ENCODE data around the gene RAB35.

DNA sequence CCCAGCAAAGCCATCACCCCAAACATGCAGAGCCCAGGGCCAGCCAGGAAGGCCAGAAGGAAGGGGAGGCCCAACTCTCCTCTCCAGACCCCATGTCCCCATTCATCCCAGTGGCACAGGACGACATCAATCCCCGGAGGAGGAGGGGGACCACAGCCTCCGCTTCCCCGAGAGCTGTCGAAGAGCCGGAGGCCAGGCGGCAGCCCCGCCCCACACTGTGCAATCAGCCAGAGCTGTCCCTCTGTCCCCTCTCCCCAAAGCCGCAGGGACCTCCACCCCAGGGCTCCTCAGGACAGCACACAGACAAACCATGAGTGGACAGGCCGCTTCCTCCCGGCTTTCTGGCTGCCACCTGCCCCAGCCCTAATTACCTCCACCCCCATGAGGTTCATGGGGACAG lies 16.8 kb downstream of the RAB35 start:
- TF ChIP-seq, protein P1, sequence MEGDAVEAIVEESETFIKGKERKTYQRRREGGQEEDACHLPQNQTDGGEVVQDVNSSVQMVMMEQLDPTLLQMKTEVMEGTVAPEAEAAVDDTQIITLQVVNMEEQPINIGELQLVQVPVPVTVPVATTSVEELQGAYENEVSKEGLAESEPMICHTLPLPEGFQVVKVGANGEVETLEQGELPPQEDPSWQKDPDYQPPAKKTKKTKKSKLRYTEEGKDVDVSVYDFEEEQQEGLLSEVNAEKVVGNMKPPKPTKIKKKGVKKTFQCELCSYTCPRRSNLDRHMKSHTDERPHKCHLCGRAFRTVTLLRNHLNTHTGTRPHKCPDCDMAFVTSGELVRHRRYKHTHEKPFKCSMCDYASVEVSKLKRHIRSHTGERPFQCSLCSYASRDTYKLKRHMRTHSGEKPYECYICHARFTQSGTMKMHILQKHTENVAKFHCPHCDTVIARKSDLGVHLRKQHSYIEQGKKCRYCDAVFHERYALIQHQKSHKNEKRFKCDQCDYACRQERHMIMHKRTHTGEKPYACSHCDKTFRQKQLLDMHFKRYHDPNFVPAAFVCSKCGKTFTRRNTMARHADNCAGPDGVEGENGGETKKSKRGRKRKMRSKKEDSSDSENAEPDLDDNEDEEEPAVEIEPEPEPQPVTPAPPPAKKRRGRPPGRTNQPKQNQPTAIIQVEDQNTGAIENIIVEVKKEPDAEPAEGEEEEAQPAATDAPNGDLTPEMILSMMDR (IDR thresholded peaks at IDR 0.05) = no peak
- TF ChIP-seq EP300 (IDR thresholded peaks at IDR 0.05) (no peak), POLR2A (IDR thresholded peaks at IDR 0.05) (no peak)

All from sigmoid colon (tissue), 4 donors.